Astrocyte (in vitro differentiated cells and primary cell): ENCODE measurements around the gene SLC2A2. TPM values are rescaled to one million over a fixed set of nuclear protein-coding genes. Genes with fewer than 3 reads are reported as not detected.

Experiments
- DNase-seq: peaks from one replicate; pipeline ENCODE4 v3.0.0-alpha.2; 2010; ENCODE audit warnings: low read depth
- FAIRE-seq: peaks from 2 replicates; lab custom pipeline; 2011; peaks lifted over from hg19 to GRCh38; lab: Jason Lieb, UNC
- H2AFZ ChIP-seq: 2 replicates; pipeline ENCODE4 v1.6.0; 2012; ENCODE audit warnings: low read depth, low read length, inconsistent platforms
- H3K27ac ChIP-seq: 2 replicates; pipeline ENCODE4 v1.5.1; 2011; ENCODE audit warnings: low read depth, low read length, inconsistent platforms
- H3K27me3 ChIP-seq: 2 replicates; pipeline ENCODE4 v1.6.0; 2011; ENCODE audit warnings: low read length, inconsistent platforms; ENCODE audit not compliant: insufficient read depth
- H3K36me3 ChIP-seq: 2 replicates; pipeline ENCODE4 v1.5.1; 2011; ENCODE audit warnings: low read length, inconsistent platforms; ENCODE audit not compliant: insufficient read depth
- H3K4me1 ChIP-seq: 2 replicates; pipeline ENCODE4 v1.5.1; 2011; ENCODE audit warnings: low read length, inconsistent platforms; ENCODE audit not compliant: insufficient read depth
- H3K4me2 ChIP-seq: 2 replicates; pipeline ENCODE4 v1.6.0; 2012; ENCODE audit warnings: low read length, inconsistent platforms
- H3K4me3 ChIP-seq: 2 replicates; pipeline ENCODE4 v1.5.1; 2011; ENCODE audit warnings: low read depth, mild to moderate bottlenecking, low read length, inconsistent platforms; ENCODE audit not compliant: insufficient read depth
- H3K79me2 ChIP-seq: 2 replicates; pipeline ENCODE4 v1.6.0; 2012; ENCODE audit warnings: mild to moderate bottlenecking, low read length, inconsistent platforms; ENCODE audit not compliant: insufficient read depth
- H3K9ac ChIP-seq: 2 replicates; pipeline ENCODE4 v1.6.0; 2012; ENCODE audit warnings: mild to moderate bottlenecking, low read length, inconsistent platforms
- H3K9me3 ChIP-seq: 2 replicates; pipeline ENCODE4 v1.5.1; 2012; ENCODE audit warnings: low read depth, mild to moderate bottlenecking, low read length, inconsistent platforms; ENCODE audit not compliant: insufficient read depth
- H4K20me1 ChIP-seq: 2 replicates; pipeline ENCODE4 v1.6.0; 2012; ENCODE audit warnings: low read length, inconsistent platforms; ENCODE audit not compliant: insufficient read depth
- H3K27ac Mint-ChIP-seq: one replicate; pipeline ENCODE4 v1.8.0; 2021; ENCODE audit warnings: mild to moderate bottlenecking, mixed read lengths; ENCODE audit not compliant: unreplicated experiment
- H3K27me3 Mint-ChIP-seq: one replicate; pipeline ENCODE4 v1.8.0; 2021; ENCODE audit warnings: low read depth, mixed read lengths; ENCODE audit not compliant: unreplicated experiment
- H3K36me3 Mint-ChIP-seq: one replicate; pipeline ENCODE4 v1.8.0; 2021; ENCODE audit warnings: low read depth, mixed read lengths; ENCODE audit not compliant: unreplicated experiment
- H3K4me1 Mint-ChIP-seq: one replicate; pipeline ENCODE4 v1.8.0; 2021; ENCODE audit warnings: low read depth, mixed read lengths; ENCODE audit not compliant: unreplicated experiment
- H3K4me3 Mint-ChIP-seq: one replicate; pipeline ENCODE4 v1.8.0; 2021; ENCODE audit warnings: mild to moderate bottlenecking, moderate library complexity, mixed read lengths; ENCODE audit not compliant: unreplicated experiment
- H3K9me3 Mint-ChIP-seq: one replicate; pipeline ENCODE4 v1.8.0; 2021; ENCODE audit warnings: mild to moderate bottlenecking, mixed read lengths; ENCODE audit not compliant: unreplicated experiment
- CTCF ChIP-seq: IDR thresholded peaks from 2 replicates; pipeline ENCODE4 v1.5.1; 2011; ENCODE audit warnings: low read depth, mild to moderate bottlenecking, inconsistent platforms, low read length, moderate library complexity; ENCODE audit not compliant: insufficient read depth
- EZH2 ChIP-seq: IDR thresholded peaks from 2 replicates; pipeline ENCODE4 v1.6.1; 2012; ENCODE audit warnings: mild to moderate bottlenecking, low read length, inconsistent platforms; ENCODE audit not compliant: insufficient read depth
- total RNA-seq: library from RNA; stranded (reverse); gene quantifications from 2 replicates; pipeline ENCODE4 v1.2.1, GENCODE V29; 2021

SLC2A2 gene
- total RNA-seq, 1 donor from 2014 or later = not detected

- Mint-ChIP-seq H3K4me3 (no peak overlapping the region), H3K4me1 (no peaks in the 10 kb centered on the region), H3K27me3 (peaks cover 4% of the 10 kb centered on the region), H3K36me3 (no peaks in the 10 kb centered on the region), H3K27ac (no peak overlapping the region), H3K9me3 (peaks cover 2% of the 10 kb centered on the region)
- Histone ChIP-seq H3K36me3 (no peaks in the 10 kb centered on the region), H3K27me3 (no peaks in the 10 kb centered on the region), H2AFZ (no peak overlapping the region), H3K9me3 (peaks cover 4% of the 10 kb centered on the region), H3K4me1 (no peaks in the 10 kb centered on the region), H3K27ac (no peak overlapping the region), H3K79me2 (no peaks in the 10 kb centered on the region), H3K4me2 (no peak overlapping the region), H3K4me3 (no peak overlapping the region), H3K9ac (no peak overlapping the region), H4K20me1 (no peaks in the 10 kb centered on the region)
- TF ChIP-seq EZH2 (no peak), CTCF (no peak)
- no peak for FAIRE-seq
- DNase-seq = no peak
Observed at GRCh38 chr3:170947018-170947769, 79.3 kb downstream of the SLC2A2 start.

Other genes starting within 250 kb of the SLC2A2 start
- 92.1 and 95.6 TPM in 2 replicates for gene RPL22L1, start 156.5 kb downstream of the SLC2A2 start, total RNA-seq
- 18.6 and 19.4 TPM in 2 replicates for gene EIF5A2, start 118.1 kb downstream of the SLC2A2 start, total RNA-seq